CD4-positive, alpha-beta T cell (primary cell): ENCODE data around the gene PFKFB3. TPM values are rescaled to one million over a fixed set of nuclear protein-coding genes. Genes with fewer than 3 reads are reported as not detected.
"Not testable (repeated sequence)": the region's sequence is repeated elsewhere in the genome, so short reads cannot be mapped to it uniquely, and the experiment has no call there.

ENCODE experiments used
- ATAC-seq: fragments of 200-7000 bp; cut with Tn5 transposase; one replicate; pipeline ENCODE4 v1.10.0; 2022; ENCODE audit warnings: mild to moderate bottlenecking; ENCODE audit not compliant: poor library complexity
- CTCF ChIA-PET: fragments of 350-600 bp; sonication (Branson Sonifier 250); formaldehyde crosslinking; loops from one replicate; lab custom pipeline; 2021; ENCODE audit warnings: antibody characterized with exemption, inconsistent platforms; lab: Charles Lee
- POLR2A ChIA-PET: fragments of 350-600 bp; sonication (Branson Sonifier 250); formaldehyde crosslinking; loops from one replicate; lab custom pipeline; 2021; ENCODE audit warnings: antibody characterized with exemption, inconsistent platforms; lab: Charles Lee
- DNase-seq, 14 experiments: peaks; one replicate each; pipeline ENCODE4 v3.0.0-alpha.2; 2013 to 2020; ENCODE audit warnings: mixed read lengths in 2 of 14
- H3K27ac ChIP-seq, 2 donors: one replicate each; pipeline versions ENCODE4 v1.5.1 to v1.7.0; 2013; ENCODE audit warnings: low read length in 2 of 2, low read depth in 1 of 2, mild to moderate bottlenecking in 1 of 2
- H3K27me3 ChIP-seq, 2 experiments: 1 replicate in 1 of 2; 2 replicates in 1 of 2; pipeline versions ENCODE4 v1.6.1 to v1.7.0; 2013; ENCODE audit warnings: low read length in 2 of 2, control low read depth in 1 of 2, mild to moderate bottlenecking in 1 of 2, moderate library complexity in 1 of 2; ENCODE audit not compliant: insufficient read depth in 2 of 2, control insufficient read depth in 1 of 2
- H3K36me3 ChIP-seq: one replicate; pipeline ENCODE4 v1.6.1; 2013; ENCODE audit warnings: low read length, control low read depth; ENCODE audit not compliant: insufficient read depth
- H3K4me1 ChIP-seq: one replicate; pipeline ENCODE4 v1.6.1; 2013; ENCODE audit warnings: low read length, control low read depth; ENCODE audit not compliant: insufficient read depth
- H3K4me3 ChIP-seq: one replicate; pipeline ENCODE4 v1.5.1; 2013; ENCODE audit warnings: mild to moderate bottlenecking, low read length, moderate library complexity
- H3K9me3 ChIP-seq, 2 experiments: 1 replicate in 1 of 2; 2 replicates in 1 of 2; pipeline versions ENCODE4 v1.6.1 to v1.7.0; 2013; ENCODE audit warnings: low read length in 2 of 2, mild to moderate bottlenecking in 2 of 2, control low read depth in 1 of 2, moderate library complexity in 1 of 2; ENCODE audit not compliant: control insufficient read depth in 1 of 2, insufficient read depth in 1 of 2
- H3K27ac Mint-ChIP-seq: one replicate; pipeline ENCODE4 v1.8.0; 2020; ENCODE audit warnings: mixed read lengths
- H3K27me3 Mint-ChIP-seq: one replicate; pipeline ENCODE4 v1.8.0; 2021; ENCODE audit warnings: mixed read lengths
- H3K36me3 Mint-ChIP-seq: one replicate; pipeline ENCODE4 v1.8.0; 2021; ENCODE audit warnings: low read depth, mixed read lengths
- H3K4me1 Mint-ChIP-seq: one replicate; pipeline ENCODE4 v1.8.0; 2021; ENCODE audit warnings: low read depth, mixed read lengths
- H3K4me3 Mint-ChIP-seq: one replicate; pipeline ENCODE4 v1.8.0; 2020; ENCODE audit warnings: mild to moderate bottlenecking, mixed read lengths
- H3K9me3 Mint-ChIP-seq: one replicate; pipeline ENCODE4 v1.8.0; 2020; ENCODE audit warnings: mixed read lengths
- intact Hi-C, 2 experiments: fragments of 100-400 bp; cut with DNase I in 1 of 2; cut with micrococcal nuclease in 1 of 2; formaldehyde crosslinking; loops; one replicate each; pipeline versions ENCODE4 v1.15.1 to v1.9.0; 2023 to 2025; cut with DNase I, micrococcal nuclease
- total RNA-seq, 174 experiments: library from RNA in 2 of 174; stranded (reverse) in 2 of 174; gene quantifications; one replicate each; pipeline ENCODE4 v1.2.3 and lab custom pipeline; 2021 to 2026
- TF ChIP-seq, protein P1 (sequence below): fragments of 200-600 bp; IDR thresholded peaks from one replicate; pipeline ENCODE4 v1.8.0; 2022; ENCODE audit warnings: antibody characterized with exemption, mild to moderate bottlenecking

PFKFB3 gene
- total RNA-seq, 2 experiments from 2014 or later, result 142 to 145 TPM

DNA sequence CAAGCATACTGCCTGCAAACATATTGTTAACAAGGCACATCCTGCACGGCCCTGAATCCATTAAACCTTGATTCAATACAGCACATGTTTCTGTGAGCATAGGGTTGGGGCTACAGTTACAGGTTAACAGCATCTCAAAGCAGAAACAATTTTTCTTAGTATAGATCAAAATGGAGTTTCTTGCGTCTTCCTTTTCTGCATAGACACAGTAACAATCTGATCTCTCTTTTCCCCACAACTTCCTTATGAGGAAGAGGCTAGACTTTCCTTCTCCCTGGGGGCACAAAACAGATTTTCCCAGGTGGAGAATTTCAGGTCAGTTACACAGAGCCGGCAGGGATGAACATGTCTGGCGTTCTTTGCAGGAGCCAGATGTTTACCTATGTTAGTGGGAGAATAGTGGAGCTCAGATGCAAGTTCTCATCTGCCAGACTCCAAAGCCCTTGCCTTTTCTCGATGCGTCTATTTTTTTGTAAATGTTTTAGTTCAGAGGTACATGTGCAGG lies 37.5 kb upstream of the PFKFB3 start:
- TF ChIP-seq, protein P1, sequence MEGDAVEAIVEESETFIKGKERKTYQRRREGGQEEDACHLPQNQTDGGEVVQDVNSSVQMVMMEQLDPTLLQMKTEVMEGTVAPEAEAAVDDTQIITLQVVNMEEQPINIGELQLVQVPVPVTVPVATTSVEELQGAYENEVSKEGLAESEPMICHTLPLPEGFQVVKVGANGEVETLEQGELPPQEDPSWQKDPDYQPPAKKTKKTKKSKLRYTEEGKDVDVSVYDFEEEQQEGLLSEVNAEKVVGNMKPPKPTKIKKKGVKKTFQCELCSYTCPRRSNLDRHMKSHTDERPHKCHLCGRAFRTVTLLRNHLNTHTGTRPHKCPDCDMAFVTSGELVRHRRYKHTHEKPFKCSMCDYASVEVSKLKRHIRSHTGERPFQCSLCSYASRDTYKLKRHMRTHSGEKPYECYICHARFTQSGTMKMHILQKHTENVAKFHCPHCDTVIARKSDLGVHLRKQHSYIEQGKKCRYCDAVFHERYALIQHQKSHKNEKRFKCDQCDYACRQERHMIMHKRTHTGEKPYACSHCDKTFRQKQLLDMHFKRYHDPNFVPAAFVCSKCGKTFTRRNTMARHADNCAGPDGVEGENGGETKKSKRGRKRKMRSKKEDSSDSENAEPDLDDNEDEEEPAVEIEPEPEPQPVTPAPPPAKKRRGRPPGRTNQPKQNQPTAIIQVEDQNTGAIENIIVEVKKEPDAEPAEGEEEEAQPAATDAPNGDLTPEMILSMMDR, result no peak
- H3K9me3 Mint-ChIP-seq, result no peaks in the 10 kb centered on the region
- H3K36me3 Mint-ChIP-seq, result peaks cover 25% of the 10 kb centered on the region
- no peaks in the 10 kb centered on the region for H3K27me3 ChIP-seq
- no peak overlapping the region for H3K4me3 ChIP-seq
- intact Hi-C loops, result loop anchor here in 1 of 2 experiments (2.0 kb wide), 1 partner anchor 36 kb away; no protein-coding TSS in a partner anchor
- H3K4me3 Mint-ChIP-seq, result peak overlapping the region; percentile 90
- no peaks in the 10 kb centered on the region for H3K9me3 ChIP-seq
- peaks cover 18% of the 10 kb centered on the region for H3K36me3 ChIP-seq
- no peak for DNase-seq
- H3K27ac Mint-ChIP-seq, result peak overlapping the region; percentile 94
- peak overlapping the region in 1 of 2 donors; percentile 93 for H3K27ac ChIP-seq
- no peaks in the 10 kb centered on the region for H3K27me3 Mint-ChIP-seq
- H3K4me1 Mint-ChIP-seq, result peaks cover 63% of the 10 kb centered on the region
- peaks cover 58% of the 10 kb centered on the region for H3K4me1 ChIP-seq
- ChIA-PET CTCF (no interaction called here), POLR2A (interaction anchor here (0.6 kb wide), 1 partner anchor 30 kb away, joined by 3 read pairs; no protein-coding TSS in a partner anchor)
- no peak for ATAC-seq

GRCh38 chr10:6165933-6166332 lies 36.8 kb upstream of the PFKFB3 start:
- H3K9me3 Mint-ChIP-seq, H3K4me3 Mint-ChIP-seq, CTCF ChIA-PET, H3K27me3 ChIP-seq, H3K9me3 ChIP-seq, ATAC-seq, DNase-seq, H3K4me3 ChIP-seq, H3K27me3 Mint-ChIP-seq, H3K27ac ChIP-seq: not testable (repeated sequence)
- Histone ChIP-seq H3K36me3 (peaks cover 18% of the 10 kb centered on the region), H3K4me1 (peaks cover 64% of the 10 kb centered on the region)
- POLR2A ChIA-PET, result interaction anchor here (0.6 kb wide), 3 partner anchors 19 to 416 kb away, joined by 3 to 5 read pairs (median 3); no protein-coding TSS in a partner anchor
- Mint-ChIP-seq H3K36me3 (peaks cover 25% of the 10 kb centered on the region), H3K27ac (peak overlapping the region; percentile 94), H3K4me1 (peaks cover 68% of the 10 kb centered on the region)
- intact Hi-C loops, result loop anchor here in 1 of 2 experiments (2.0 kb wide), 1 partner anchor 35 kb away; no protein-coding TSS in a partner anchor

GRCh38 chr10:6167456-6167855 lies 35.3 kb upstream of the PFKFB3 start:
- Histone ChIP-seq H3K27ac (peak overlapping the region in 1 of 2 donors; percentile 29), H3K27me3 (no peaks in the 10 kb centered on the region), H3K4me3 (no peak overlapping the region), H3K36me3 (peaks cover 19% of the 10 kb centered on the region), H3K9me3 (no peaks in the 10 kb centered on the region), H3K4me1 (peaks cover 78% of the 10 kb centered on the region)
- H3K36me3 Mint-ChIP-seq, result peaks cover 25% of the 10 kb centered on the region
- intact Hi-C loops, result no loop called here
- peaks cover 72% of the 10 kb centered on the region for H3K4me1 Mint-ChIP-seq
- H3K27ac Mint-ChIP-seq, result peak overlapping the region; percentile 94
- H3K27me3 Mint-ChIP-seq, result no peaks in the 10 kb centered on the region
- H3K9me3 Mint-ChIP-seq, result no peaks in the 10 kb centered on the region
- TF ChIP-seq, protein P1, result no peak
- no peak overlapping the region for H3K4me3 Mint-ChIP-seq
- no peak for ATAC-seq
- ChIA-PET POLR2A (interaction anchor here (0.8 to 2.4 kb wide), 2 partner anchors 35 to 116 kb away, joined by 4 to 11 read pairs; partner anchors contain the start of gene PFKFB3), CTCF (no interaction called here)
- DNase-seq, result no peak
